Adipocyte (in vitro differentiated cells): ENCODE measurements around the gene JADE2.

Experiments used
- DNase-seq: peaks from one replicate; pipeline ENCODE4 v3.0.0-alpha.2; 2015; ENCODE audit warnings: low read depth
- H3K27me3 ChIP-seq: replicated peaks from 2 replicates; pipeline ENCODE4 v1.7.0; 2013; ENCODE audit warnings: mild to moderate bottlenecking, low read length, moderate library complexity; ENCODE audit not compliant: control insufficient read depth, insufficient read depth
- H3K36me3 ChIP-seq: 2 replicates; pipeline ENCODE4 v1.7.0; 2013; ENCODE audit warnings: low read length, mild to moderate bottlenecking, moderate library complexity; ENCODE audit not compliant: control insufficient read depth, insufficient read depth, severe bottlenecking
- H3K4me1 ChIP-seq: 2 replicates; pipeline ENCODE4 v1.7.0; 2013; ENCODE audit warnings: mild to moderate bottlenecking, low read length, moderate library complexity; ENCODE audit not compliant: control insufficient read depth, insufficient read depth
- H3K4me3 ChIP-seq: 2 replicates; pipeline ENCODE4 v1.7.0; 2013; ENCODE audit warnings: mild to moderate bottlenecking, low read length, moderate library complexity
- H3K9ac ChIP-seq: 2 replicates; pipeline ENCODE4 v1.7.0; 2013; ENCODE audit warnings: mild to moderate bottlenecking, low read length, moderate library complexity
- H3K9me3 ChIP-seq: 2 replicates; pipeline ENCODE4 v1.7.0; 2013; ENCODE audit warnings: mild to moderate bottlenecking, low read length, moderate library complexity; ENCODE audit not compliant: control insufficient read depth

Gene JADE2

DNA sequence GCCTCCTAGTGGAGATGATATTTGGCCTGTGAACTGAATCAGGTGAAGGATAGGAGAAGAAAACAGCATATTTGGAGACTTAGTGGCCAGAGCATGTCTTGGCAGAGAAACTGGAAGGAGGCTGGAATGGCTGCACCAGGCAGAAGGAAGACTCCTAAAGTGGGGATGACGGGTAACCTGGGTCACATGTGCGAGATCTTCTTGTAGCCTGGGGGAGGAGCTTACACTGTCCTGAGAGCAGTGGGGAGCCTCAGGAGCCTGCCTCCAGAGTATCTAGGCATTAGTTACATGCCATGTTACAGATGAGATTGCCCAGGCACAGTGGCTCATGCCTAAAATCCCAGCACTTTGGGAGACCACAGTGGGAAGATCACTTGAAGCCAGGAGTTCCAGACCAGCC, 49.8 kb downstream of the JADE2 start:
- H3K9me3 ChIP-seq: no peaks in the 10 kb centered on the region
- H3K9ac ChIP-seq: no peak overlapping the region
- DNase-seq: no peak
- peaks cover 16% of the 10 kb centered on the region for H3K4me1 ChIP-seq
- no peak overlapping the region for H3K4me3 ChIP-seq
- no peaks in the 10 kb centered on the region for H3K27me3 ChIP-seq
- peaks cover 82% of the 10 kb centered on the region for H3K36me3 ChIP-seq

DNA sequence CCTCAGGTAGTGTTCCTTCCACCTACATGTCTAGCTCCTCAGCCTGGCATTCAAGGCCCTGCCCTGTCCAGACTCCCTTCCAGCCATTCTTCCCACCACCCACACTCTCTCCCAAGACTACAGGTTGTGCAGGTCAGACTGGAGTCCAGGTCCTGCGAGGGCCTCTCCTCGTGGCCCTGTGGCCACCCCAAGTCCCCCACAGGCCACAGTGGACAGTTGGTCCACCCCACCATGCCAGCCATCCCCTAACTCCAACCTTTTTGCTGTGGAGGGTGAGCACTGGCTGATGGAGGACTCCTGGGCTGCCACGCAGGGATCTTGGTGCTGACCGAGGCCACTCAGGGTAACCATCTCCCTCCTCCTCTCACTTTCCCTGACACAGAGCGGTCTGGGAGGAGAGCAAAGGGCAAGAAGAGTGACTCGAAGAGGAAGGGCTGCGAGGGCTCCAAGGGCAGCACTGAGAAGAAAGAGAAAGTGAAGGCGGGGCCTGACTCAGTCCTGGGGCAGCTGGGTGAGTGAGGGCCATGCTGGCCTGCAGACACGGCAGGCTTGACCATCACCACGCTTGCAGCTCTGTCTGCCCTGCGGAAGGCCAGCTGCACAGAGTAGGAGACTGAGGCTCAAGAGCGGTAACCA, 51.0 kb downstream of the JADE2 start:
- Histone ChIP-seq H3K27me3 (no peaks in the 10 kb centered on the region), H3K36me3 (peaks cover 73% of the 10 kb centered on the region), H3K9ac (peak overlapping the region; percentile 35), H3K4me1 (peaks cover 19% of the 10 kb centered on the region), H3K9me3 (no peaks in the 10 kb centered on the region), H3K4me3 (no peak overlapping the region)
- no peak for DNase-seq

DNA sequence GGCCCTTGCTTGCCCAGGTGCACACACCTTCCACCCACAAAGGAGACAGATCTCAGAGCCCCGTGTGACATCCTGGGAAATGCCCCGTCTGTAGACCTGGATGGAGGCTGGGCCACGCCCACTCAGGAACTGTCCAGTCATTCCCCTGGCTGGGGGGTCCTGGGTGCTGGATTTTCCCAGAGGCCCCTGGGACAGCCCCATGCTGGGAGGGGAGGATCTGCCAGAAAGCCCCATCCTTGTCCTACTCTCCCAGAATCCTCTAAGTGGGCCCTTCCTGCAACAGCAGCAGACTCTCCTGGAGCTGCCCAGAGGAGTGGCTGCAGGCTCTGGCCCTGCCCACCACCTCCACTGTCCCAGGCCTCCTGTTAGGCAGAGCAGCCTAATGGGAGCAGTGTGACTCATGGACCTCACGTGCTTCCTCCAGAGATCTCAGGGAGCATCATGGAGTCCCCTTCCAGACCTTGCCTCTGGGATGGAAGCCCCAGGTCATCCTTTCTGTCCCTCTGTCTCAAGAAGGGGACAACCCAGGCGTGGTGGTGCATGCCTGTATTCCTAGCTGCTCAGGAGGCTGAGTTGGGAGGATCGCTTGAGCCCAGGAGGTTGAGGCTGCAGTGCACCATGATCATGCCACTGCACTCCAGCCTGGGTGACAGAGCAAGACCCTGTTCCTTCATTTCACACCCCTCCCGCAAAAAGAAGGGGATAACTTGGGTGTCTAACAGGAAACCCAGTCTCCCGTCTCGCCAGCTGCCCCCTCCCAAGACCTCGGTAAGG, 51.7 kb downstream of the JADE2 start:
- DNase-seq: no peak
- Histone ChIP-seq H3K4me1 (peaks cover 26% of the 10 kb centered on the region), H3K9ac (peak overlapping the region; percentile 35), H3K9me3 (no peaks in the 10 kb centered on the region), H3K4me3 (no peak overlapping the region), H3K36me3 (peaks cover 67% of the 10 kb centered on the region), H3K27me3 (no peaks in the 10 kb centered on the region)

DNA sequence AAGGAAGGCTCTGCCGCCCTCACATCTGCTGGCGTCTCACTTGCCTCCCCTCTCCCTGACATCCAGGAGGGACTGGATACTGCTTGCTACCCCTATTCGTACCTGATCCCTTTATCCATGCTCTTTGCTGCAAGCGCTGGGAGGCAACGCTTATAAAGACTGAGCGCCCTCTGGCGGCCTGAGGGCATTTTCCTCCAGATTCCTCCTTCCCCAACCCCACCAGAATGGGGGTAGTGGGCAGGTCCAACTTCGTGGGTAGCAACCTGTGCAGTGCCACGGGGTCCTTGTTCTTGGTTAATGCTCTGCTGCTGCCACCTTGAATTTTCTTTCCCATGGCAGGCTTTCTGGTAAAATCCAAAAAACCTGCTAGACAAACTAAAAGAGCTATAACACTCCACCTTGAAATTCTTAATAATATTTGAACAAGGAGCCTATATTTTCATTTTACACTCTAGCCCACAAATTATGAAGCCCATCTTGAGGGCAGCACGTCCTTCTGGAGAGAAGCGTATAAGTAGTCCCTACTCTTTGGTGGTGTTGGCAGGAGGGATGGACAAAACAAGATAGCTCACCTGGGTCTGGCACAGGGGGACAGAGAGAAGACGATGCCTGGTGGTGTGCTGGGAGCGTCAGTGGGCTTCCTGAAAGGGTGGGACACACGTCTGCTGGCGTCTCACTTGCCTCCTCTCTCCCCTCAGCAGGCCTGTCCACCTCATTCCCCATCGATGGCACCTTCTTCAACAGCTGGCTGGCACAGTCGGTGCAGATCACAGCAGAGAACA, 52.5 kb downstream of the JADE2 start:
- peak; percentile 95 for DNase-seq
- peak overlapping the region; percentile 19 for H3K9ac ChIP-seq
- no peak overlapping the region for H3K4me3 ChIP-seq
- no peaks in the 10 kb centered on the region for H3K27me3 ChIP-seq
- peaks cover 59% of the 10 kb centered on the region for H3K36me3 ChIP-seq
- H3K9me3 ChIP-seq: no peaks in the 10 kb centered on the region
- peaks cover 30% of the 10 kb centered on the region for H3K4me1 ChIP-seq

DNA sequence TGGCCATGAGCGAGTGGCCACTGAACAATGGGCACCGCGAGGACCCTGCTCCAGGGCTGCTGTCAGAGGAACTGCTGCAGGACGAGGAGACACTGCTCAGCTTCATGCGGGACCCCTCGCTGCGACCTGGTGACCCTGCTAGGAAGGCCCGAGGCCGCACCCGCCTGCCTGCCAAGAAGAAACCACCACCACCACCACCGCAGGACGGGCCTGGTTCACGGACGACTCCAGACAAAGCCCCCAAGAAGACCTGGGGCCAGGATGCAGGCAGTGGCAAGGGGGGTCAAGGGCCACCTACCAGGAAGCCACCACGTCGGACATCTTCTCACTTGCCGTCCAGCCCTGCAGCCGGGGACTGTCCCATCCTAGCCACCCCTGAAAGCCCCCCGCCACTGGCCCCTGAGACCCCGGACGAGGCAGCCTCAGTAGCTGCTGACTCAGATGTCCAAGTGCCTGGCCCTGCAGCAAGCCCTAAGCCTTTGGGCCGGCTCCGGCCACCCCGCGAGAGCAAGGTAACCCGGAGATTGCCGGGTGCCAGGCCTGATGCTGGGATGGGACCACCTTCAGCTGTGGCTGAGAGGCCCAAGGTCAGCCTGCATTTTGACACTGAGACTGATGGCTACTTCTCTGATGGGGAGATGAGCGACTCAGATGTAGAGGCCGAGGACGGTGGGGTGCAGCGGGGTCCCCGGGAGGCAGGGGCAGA, 53.3 kb downstream of the JADE2 start:
- no peak for DNase-seq
- peaks cover 30% of the 10 kb centered on the region for H3K4me1 ChIP-seq
- H3K9ac ChIP-seq: no peak overlapping the region
- H3K9me3 ChIP-seq: no peaks in the 10 kb centered on the region
- no peak overlapping the region for H3K4me3 ChIP-seq
- H3K36me3 ChIP-seq: peaks cover 55% of the 10 kb centered on the region
- H3K27me3 ChIP-seq: no peaks in the 10 kb centered on the region

DNA sequence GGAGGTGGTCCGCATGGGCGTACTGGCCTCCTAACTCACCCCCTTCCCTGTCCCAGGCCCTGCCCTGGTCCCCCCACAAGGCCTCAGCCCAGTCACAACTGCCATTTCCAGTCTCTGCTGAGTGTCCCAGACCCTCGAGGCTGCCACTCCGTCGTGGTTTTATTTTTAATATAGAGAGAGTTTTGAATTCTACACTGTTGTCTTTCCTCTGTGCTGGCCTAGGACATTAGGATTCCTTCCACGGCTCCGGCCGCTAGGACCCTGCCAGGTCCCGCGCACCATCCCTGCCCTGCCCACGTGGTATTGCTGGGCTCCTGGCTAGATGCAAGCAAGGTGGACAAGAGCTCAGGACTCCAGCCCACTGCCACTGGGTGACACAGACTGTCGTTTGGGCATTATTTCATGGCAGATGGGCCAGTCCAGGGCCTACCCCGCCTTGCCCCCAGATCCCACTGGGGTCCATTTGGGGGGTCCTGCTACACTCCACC, 53.9 kb downstream of the JADE2 start:
- no peaks in the 10 kb centered on the region for H3K27me3 ChIP-seq
- no peaks in the 10 kb centered on the region for H3K9me3 ChIP-seq
- H3K9ac ChIP-seq: no peak overlapping the region
- no peak overlapping the region for H3K4me3 ChIP-seq
- DNase-seq: no peak
- peaks cover 30% of the 10 kb centered on the region for H3K4me1 ChIP-seq
- peaks cover 49% of the 10 kb centered on the region for H3K36me3 ChIP-seq

DNA sequence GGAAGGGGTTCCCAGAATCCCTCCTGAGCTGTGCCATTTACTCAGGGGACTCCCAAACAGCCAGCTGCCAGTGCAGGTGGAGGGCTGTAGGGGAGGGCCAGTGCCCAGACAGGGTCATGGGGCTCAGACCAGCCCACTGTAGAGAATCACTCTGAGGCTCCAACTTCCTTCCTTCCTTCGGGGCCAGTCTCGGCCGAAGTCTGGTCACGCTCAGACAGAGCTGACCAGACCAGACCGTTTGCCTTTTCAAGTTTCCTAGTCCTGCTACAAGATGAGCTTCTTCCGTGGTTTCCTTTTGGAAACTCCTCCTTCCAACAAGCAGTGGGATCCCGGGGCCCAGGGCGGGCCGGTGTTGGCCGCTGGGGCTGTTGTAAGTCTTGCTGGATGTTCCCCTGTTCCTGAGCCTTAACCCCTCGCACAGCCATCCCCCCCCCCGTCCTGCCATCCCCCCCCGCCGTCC, 54.6 kb downstream of the JADE2 start:
- no peak for DNase-seq
- H3K4me1 ChIP-seq: peaks cover 30% of the 10 kb centered on the region
- peaks cover 42% of the 10 kb centered on the region for H3K36me3 ChIP-seq
- H3K9ac ChIP-seq: peak overlapping the region; percentile 35
- H3K27me3 ChIP-seq: no peaks in the 10 kb centered on the region
- no peaks in the 10 kb centered on the region for H3K9me3 ChIP-seq
- H3K4me3 ChIP-seq: no peak overlapping the region

DNA sequence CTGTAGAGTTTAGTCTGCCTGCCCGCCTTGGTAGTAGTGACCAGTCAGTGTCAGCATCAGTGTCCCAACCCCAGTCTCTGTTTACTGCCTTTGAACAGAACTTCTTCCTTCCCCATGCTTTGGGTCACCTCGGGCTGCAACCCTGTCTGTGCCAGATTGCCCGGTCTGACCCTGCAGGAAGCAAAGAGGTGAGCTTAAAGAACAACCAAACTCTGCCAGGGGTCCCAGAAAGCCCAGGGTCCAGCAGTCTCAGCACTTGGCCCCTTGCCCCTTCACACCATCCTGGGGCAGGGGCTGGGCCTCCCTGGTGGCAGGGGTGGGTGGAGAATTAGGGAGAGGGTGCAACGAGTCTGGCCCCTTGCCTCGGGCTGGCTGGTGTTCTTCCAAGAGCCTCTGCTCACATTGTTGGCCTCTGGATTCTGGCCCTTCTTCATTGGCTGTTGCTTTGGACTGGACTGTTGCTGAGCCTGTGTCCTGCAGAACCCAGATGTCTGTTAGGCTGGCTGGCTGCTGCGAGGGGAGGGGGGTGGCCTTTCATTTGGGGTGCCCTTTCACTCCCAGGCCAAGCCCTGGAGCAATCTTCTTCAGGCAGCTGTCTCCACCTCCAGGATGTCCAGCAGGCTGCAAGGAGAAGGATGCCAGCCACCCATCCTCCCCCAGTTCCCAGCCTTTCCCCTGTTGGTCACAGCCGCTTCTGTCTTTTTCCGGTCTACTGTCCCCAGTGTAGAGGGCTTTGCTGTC, 55.9 kb downstream of the JADE2 start:
- Histone ChIP-seq H3K4me3 (no peak overlapping the region), H3K4me1 (peaks cover 30% of the 10 kb centered on the region), H3K9me3 (no peaks in the 10 kb centered on the region), H3K9ac (peak overlapping the region; percentile 0), H3K27me3 (no peaks in the 10 kb centered on the region), H3K36me3 (peaks cover 28% of the 10 kb centered on the region)
- DNase-seq: no peak

DNA sequence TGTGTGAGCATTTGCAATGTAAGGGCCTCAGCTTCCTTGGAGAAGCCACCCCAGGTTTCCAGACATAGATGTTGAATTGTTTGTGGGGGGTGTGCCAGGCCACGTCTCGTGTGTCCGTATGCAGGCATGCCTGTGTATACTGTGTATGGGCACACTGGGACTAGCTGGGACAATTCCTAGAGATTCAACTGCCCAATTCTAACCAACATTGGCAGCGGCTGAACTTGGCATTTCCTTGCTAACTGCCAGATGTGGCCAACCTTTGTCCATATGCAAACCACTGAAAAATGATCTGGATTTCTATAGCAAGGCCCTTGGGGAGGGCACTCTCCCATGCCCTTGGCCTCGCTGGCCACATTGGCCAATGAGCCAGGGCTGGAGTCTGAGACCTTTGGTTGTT, 56.8 kb downstream of the JADE2 start:
- no peaks in the 10 kb centered on the region for H3K27me3 ChIP-seq
- peak overlapping the region; percentile 0 for H3K9ac ChIP-seq

DNA sequence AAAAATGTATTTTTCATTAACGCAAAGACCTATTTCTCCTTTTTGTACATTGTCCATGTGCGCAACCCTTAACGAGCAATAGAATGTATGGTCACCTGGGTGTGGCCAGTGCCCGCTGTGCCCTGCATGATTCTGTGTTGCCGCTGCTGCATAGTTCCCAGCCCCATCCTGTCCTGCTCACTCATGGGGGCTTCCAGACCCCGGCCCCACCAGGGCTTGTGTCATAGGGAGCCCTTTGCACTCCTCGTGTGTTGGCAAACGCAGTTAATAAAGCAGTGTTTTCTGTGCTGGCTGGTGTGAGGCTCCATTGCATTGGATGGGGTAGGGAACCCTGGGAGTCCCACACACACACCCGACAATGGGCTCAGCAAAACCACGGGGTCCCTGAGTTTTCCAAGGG, 57.5 kb downstream of the JADE2 start:
- H3K36me3 ChIP-seq: peaks cover 21% of the 10 kb centered on the region
- no peak overlapping the region for H3K9ac ChIP-seq
- no peaks in the 10 kb centered on the region for H3K27me3 ChIP-seq
- H3K4me3 ChIP-seq: no peak overlapping the region
- no peak for DNase-seq
- peaks cover 24% of the 10 kb centered on the region for H3K4me1 ChIP-seq
- no peaks in the 10 kb centered on the region for H3K9me3 ChIP-seq

More for the DNA sequence above, 56.8 kb downstream of the JADE2 start:
- Histone ChIP-seq H3K4me1 (peaks cover 29% of the 10 kb centered on the region), H3K36me3 (peaks cover 22% of the 10 kb centered on the region), H3K4me3 (no peak overlapping the region), H3K9me3 (no peaks in the 10 kb centered on the region)
- DNase-seq: no peak
